Measurements from ENCODE around the gene ACVR2A. TPM values are rescaled to one million over a fixed set of nuclear protein-coding genes. Genes with fewer than 3 reads are reported as not detected.

Gene ACVR2A
- 10 to 100 TPM; 29.2 to 41.3 (median 39.2) TPM for total RNA-seq

GRCh38 chr2:147844697-147845410 lies at the start of gene ACVR2A:
TSS of gene ACVR2A (plus strand) at chr2:147845029. CDS start at chr2:147845153, 124 bp downstream.
- peaks cover 0 to 7% (median 1%) of the 10 kb centered on the region in 4 donors for H3K4me1 ChIP-seq
- no peaks in the 10 kb centered on the region for H3K36me3 ChIP-seq
- H3K27me3 ChIP-seq = no peaks in the 10 kb centered on the region
- peaks cover 0 to 5% (median 0%) of the 10 kb centered on the region in 4 donors for H3K9me3 ChIP-seq
- TF ChIP-seq CTCF (IDR thresholded peaks at IDR 0.05) (peak in 1 of 6 experiments; percentile 12), POLR2A (IDR thresholded peaks at IDR 0.05) (no peak)
- peak; percentile 17 to 71 (median 58) for DNase-seq
- H3K27ac ChIP-seq = peak within 1 kb of the TSS; percentile 76 to 99 (median 94)
- peak within 1 kb of the TSS; percentile 64 to 86 (median 68) for H3K4me3 ChIP-seq

- no peak for DNase-seq
- Histone ChIP-seq H3K4me3 (no peak overlapping the region), H3K36me3 (no peaks in the 10 kb centered on the region), H3K27me3 (no peaks in the 10 kb centered on the region), H3K27ac (no peak overlapping the region), H3K9me3 (no peaks in the 10 kb centered on the region), H3K4me1 (no peaks in the 10 kb centered on the region)
- TF ChIP-seq CTCF (IDR thresholded peaks at IDR 0.05) = no peak
- TF ChIP-seq POLR2A (IDR thresholded peaks at IDR 0.05) = no peak
Observed at GRCh38 chr2:147800316-147800715, 44.5 kb upstream of the ACVR2A start.

- H3K9me3 ChIP-seq = no peaks in the 10 kb centered on the region
- no peaks in the 10 kb centered on the region for H3K36me3 ChIP-seq
- H3K4me1 ChIP-seq = no peaks in the 10 kb centered on the region
- H3K27me3 ChIP-seq = no peaks in the 10 kb centered on the region
- no peak for DNase-seq
- no peak overlapping the region for H3K4me3 ChIP-seq
- no peak overlapping the region for H3K27ac ChIP-seq
- no peak for TF ChIP-seq POLR2A (IDR thresholded peaks at IDR 0.05)
- no peak for TF ChIP-seq CTCF (IDR thresholded peaks at IDR 0.05)
Observed at GRCh38 chr2:147806846-147807245, 38.0 kb upstream of the ACVR2A start.

GRCh38 chr2:147808520-147808919 lies 36.3 kb upstream of the ACVR2A start:
- DNase-seq = no peak
- Histone ChIP-seq H3K4me1 (no peaks in the 10 kb centered on the region), H3K27ac (no peak overlapping the region), H3K9me3 (no peaks in the 10 kb centered on the region), H3K4me3 (no peak overlapping the region), H3K27me3 (no peaks in the 10 kb centered on the region), H3K36me3 (no peaks in the 10 kb centered on the region)
- TF ChIP-seq POLR2A (IDR thresholded peaks at IDR 0.05) (no peak), CTCF (IDR thresholded peaks at IDR 0.05) (no peak)

GRCh38 chr2:147810883-147811765 lies 33.7 kb upstream of the ACVR2A start:
- TF ChIP-seq CTCF (IDR thresholded peaks at IDR 0.05) (no peak), POLR2A (IDR thresholded peaks at IDR 0.05) (no peak)
- Histone ChIP-seq H3K4me1 (no peaks in the 10 kb centered on the region), H3K36me3 (no peaks in the 10 kb centered on the region), H3K9me3 (no peaks in the 10 kb centered on the region), H3K4me3 (no peak overlapping the region), H3K27me3 (no peaks in the 10 kb centered on the region), H3K27ac (peak overlapping the region in 2 of 4 donors; percentile 54 to 55)
- DNase-seq = no peak

Measured in Peyer's patch (tissue), 4 donors.